HEK293 (cell line): ENCODE results near the gene ZNF22.

Source experiments
- CTCF ChIA-PET: fragments of 350-600 bp; formaldehyde crosslinking; extraction: SDS; loops from one replicate; lab custom pipeline; 2021; ENCODE audit warnings: antibody characterized with exemption; lab: Yijun Ruan, JAX
- POLR2A ChIA-PET: fragments of 300-600 bp; formaldehyde crosslinking; extraction: SDS; loops from one replicate; lab custom pipeline; 2020; ENCODE audit warnings: antibody characterized with exemption, inconsistent platforms; lab: Yijun Ruan, JAX
- H3K27ac ChIP-seq: fragments of 200-500 bp; sonication (Bioruptor generic); 2 replicates; pipeline ENCODE4 v1.5.1; 2014; ENCODE audit warnings: low read depth, low read length, control low read depth, inconsistent platforms; ENCODE audit errors: extremely low read depth
- H3K36me3 ChIP-seq, 2 experiments: fragments of 200-500 bp in 1 of 2; sonication (Bioruptor generic) in 1 of 2; 1 replicate in 1 of 2; 2 replicates in 1 of 2; pipeline ENCODE4 v1.5.1; 2014 to 2017; ENCODE audit warnings: inconsistent platforms in 2 of 2, low read length in 2 of 2; ENCODE audit not compliant: control insufficient read depth in 2 of 2, insufficient read depth in 1 of 2
- H3K4me1 ChIP-seq: fragments of 200-500 bp; sonication (Bioruptor generic); 2 replicates; pipeline ENCODE4 v1.5.1; 2014; ENCODE audit warnings: mild to moderate bottlenecking, low read length, inconsistent platforms; ENCODE audit not compliant: control insufficient read depth, insufficient read depth
- H3K4me3 ChIP-seq: 2 replicates; pipeline ENCODE4 v1.5.1; 2011; ENCODE audit warnings: low read depth, mild to moderate bottlenecking, control low read depth, low read length, moderate library complexity
- H3K9me3 ChIP-seq: fragments of 200-500 bp; sonication (Bioruptor generic); 2 replicates; pipeline ENCODE4 v1.5.1; 2014; ENCODE audit warnings: low read depth, low read length, inconsistent platforms; ENCODE audit not compliant: control insufficient read depth, insufficient read depth
- GLIS1 ChIP-seq: fragments of 450-650 bp; formaldehyde crosslinking; IDR thresholded peaks from 2 replicates; pipeline ENCODE4 v1.5.1; 2016; ENCODE audit warnings: missing biosample characterization, missing genetic modification characterization
- HOXD13 ChIP-seq: sonication (generic); formaldehyde crosslinking; IDR thresholded peaks from 2 replicates; pipeline ENCODE4 v1.8.0; 2022; ENCODE audit warnings: missing genetic modification reagents, borderline replicate concordance
- KLF1 ChIP-seq: fragments of 450-650 bp; formaldehyde crosslinking; IDR thresholded peaks from 2 replicates; pipeline ENCODE4 v1.5.1; 2016; ENCODE audit warnings: missing biosample characterization, missing genetic modification characterization
- KLF17 ChIP-seq: fragments of 450-650 bp; formaldehyde crosslinking; IDR thresholded peaks from 2 replicates; pipeline ENCODE4 v1.5.1; 2016; ENCODE audit warnings: missing biosample characterization, missing genetic modification characterization
- KLF8 ChIP-seq: fragments of 450-650 bp; formaldehyde crosslinking; IDR thresholded peaks from 2 replicates; pipeline ENCODE4 v1.5.1; 2016; ENCODE audit warnings: missing biosample characterization, missing genetic modification characterization
- PRDM1 ChIP-seq: fragments of 450-650 bp; formaldehyde crosslinking; IDR thresholded peaks from 2 replicates; pipeline ENCODE4; 2016; ENCODE audit warnings: missing biosample characterization, missing genetic modification characterization
- PRDM4 ChIP-seq: fragments of 450-650 bp; formaldehyde crosslinking; IDR thresholded peaks from 2 replicates; pipeline ENCODE4 v1.5.1; 2017; ENCODE audit warnings: missing biosample characterization, missing genetic modification characterization
- SP3 ChIP-seq: fragments of 450-650 bp; formaldehyde crosslinking; IDR thresholded peaks from 2 replicates; pipeline ENCODE4 v1.5.1; 2016; ENCODE audit warnings: missing biosample characterization, missing genetic modification characterization
- SP7 ChIP-seq: fragments of 450-650 bp; formaldehyde crosslinking; IDR thresholded peaks from 2 replicates; pipeline ENCODE4 v1.5.1; 2016; ENCODE audit warnings: missing biosample characterization, missing genetic modification characterization
- YY1 ChIP-seq: fragments of 450-650 bp; formaldehyde crosslinking; IDR thresholded peaks from 2 replicates; pipeline ENCODE4 v1.5.1; 2018; ENCODE audit warnings: missing biosample characterization, missing genetic modification characterization
- ZBTB1 ChIP-seq: fragments of 450-650 bp; formaldehyde crosslinking; IDR thresholded peaks from 2 replicates; pipeline ENCODE4 v1.5.1; 2016; ENCODE audit warnings: missing biosample characterization, missing genetic modification characterization
- ZBTB11 ChIP-seq: fragments of 450-650 bp; formaldehyde crosslinking; conservative IDR thresholded peaks from 2 replicates; pipeline ENCODE4 v1.5.1; 2016; ENCODE audit warnings: low read depth, missing biosample characterization, missing genetic modification characterization
- ZBTB26 ChIP-seq: fragments of 450-650 bp; formaldehyde crosslinking; optimal IDR thresholded peaks from 2 replicates; pipeline ENCODE3; 2016; ENCODE audit warnings: missing biosample characterization, mild to moderate bottlenecking, missing genetic modification characterization
- ZNF133 ChIP-seq: fragments of 450-650 bp; formaldehyde crosslinking; IDR thresholded peaks from 2 replicates; pipeline ENCODE4 v1.5.1; 2016; ENCODE audit warnings: missing biosample characterization, missing genetic modification characterization
- ZNF157 ChIP-seq: fragments of 450-650 bp; formaldehyde crosslinking; IDR thresholded peaks from 2 replicates; pipeline ENCODE4 v1.5.1; 2016; ENCODE audit warnings: missing biosample characterization, missing genetic modification characterization
- ZNF362 ChIP-seq: fragments of 450-650 bp; formaldehyde crosslinking; IDR thresholded peaks from 2 replicates; pipeline ENCODE4 v1.5.1; 2016; ENCODE audit warnings: missing biosample characterization, missing genetic modification characterization
- ZNF510 ChIP-seq: fragments of 450-650 bp; formaldehyde crosslinking; IDR thresholded peaks from 2 replicates; pipeline ENCODE4 v1.5.1; 2018; ENCODE audit warnings: mild to moderate bottlenecking, missing genetic modification characterization, missing biosample characterization; ENCODE audit not compliant: insufficient replicate concordance
- ZNF544 ChIP-seq: fragments of 450-650 bp; formaldehyde crosslinking; IDR thresholded peaks from 2 replicates; pipeline ENCODE4 v1.5.0; 2017; ENCODE audit warnings: missing biosample characterization, missing genetic modification characterization
- ZNF548 ChIP-seq: fragments of 450-650 bp; formaldehyde crosslinking; IDR thresholded peaks from 2 replicates; pipeline ENCODE4 v1.5.1; 2016; ENCODE audit warnings: missing biosample characterization, missing genetic modification characterization
- ZNF621 ChIP-seq: fragments of 450-650 bp; formaldehyde crosslinking; IDR thresholded peaks from 2 replicates; pipeline ENCODE4 v1.5.1; 2017; ENCODE audit warnings: missing biosample characterization, missing genetic modification characterization
- ZNF776 ChIP-seq: fragments of 450-650 bp; formaldehyde crosslinking; IDR thresholded peaks from 2 replicates; pipeline ENCODE4 v1.5.0; 2017; ENCODE audit warnings: missing biosample characterization, missing genetic modification characterization, borderline replicate concordance
- ZNF837 ChIP-seq: fragments of 450-650 bp; formaldehyde crosslinking; IDR thresholded peaks from 2 replicates; pipeline ENCODE4 v1.5.1; 2016; ENCODE audit warnings: missing biosample characterization, missing genetic modification characterization

ZNF22 gene

GRCh38 chr10:44959247-44960087 is 41.3 kb upstream of the ZNF22 start, which contains the start of gene RASSF4 (continued):
- TF ChIP-seq SP7 (tag by site-specific recombination) (peak; percentile 40; the same call in 1 of the 2 replicates), KLF1 (peak; percentile 86), ZBTB11 (tag by site-specific recombination) (0 out of 2 replicates have a peak, but pooled peaks have one; percentile 42), ZBTB26 (tag by site-specific recombination) (peak; percentile 77), ZNF133 (tag by site-specific recombination) (no peak), SP3 (tag by site-specific recombination) (peak; percentile 84), YY1 (no peak; the same call in 1 of the 2 replicates), ZNF837 (tag by site-specific recombination) (no peak), KLF17 (tag by site-specific recombination) (peak; percentile 64; the same call in 1 of the 2 replicates), ZNF776 (tag by site-specific recombination) (no peak), ZBTB1 (tag by site-specific recombination) (no peak)

GRCh38 chr10:44960088-44960460 is 40.6 kb upstream of the ZNF22 start:
- Histone ChIP-seq H3K4me1 (peaks cover 10% of the 10 kb centered on the region; the same call in 1 of the 2 replicates), H3K9me3 (no peaks in the 10 kb centered on the region), H3K27ac (no peak overlapping the region; the same call in 1 of the 2 replicates)
- no peak for TF ChIP-seq ZNF548 (tag by site-specific recombination)
- TF ChIP-seq PRDM1 (tag by site-specific recombination) = peak; percentile 38; the same call in 1 of the 2 replicates
- TF ChIP-seq, all 188 proteins: peak for 1
- POLR2A ChIA-PET = interaction anchor here (1.0 kb wide), 1 partner anchor 19 kb away, joined by 4 read pairs; the partner anchor contains the start of gene DEPP1
- H3K4me3 ChIP-seq = no peak overlapping the region
- CTCF ChIA-PET = no interaction called here
- H3K36me3 ChIP-seq = no peaks in the 10 kb centered on the region

- H3K36me3 ChIP-seq = no peaks in the 10 kb centered on the region
- no peak overlapping the region for H3K27ac ChIP-seq
- H3K4me3 ChIP-seq = no peak overlapping the region
- ChIA-PET CTCF (interaction anchor here (0.6 kb wide), 1 partner anchor 350 kb away, joined by 5 read pairs; no protein-coding TSS in a partner anchor), POLR2A (no interaction called here)
- peaks cover 10% of the 10 kb centered on the region; the same call in 1 of the 2 replicates for H3K4me1 ChIP-seq
- H3K9me3 ChIP-seq = no peaks in the 10 kb centered on the region
- TF ChIP-seq GLIS1 = no peak
- TF ChIP-seq HOXD13 (CRISPR knock-in tag) = no peak
- no peak for TF ChIP-seq ZNF133 (tag by site-specific recombination)
- TF ChIP-seq ZNF544 (tag by site-specific recombination) = no peak
- no peak for TF ChIP-seq ZNF157 (tag by site-specific recombination)
- TF ChIP-seq KLF8 (tag by site-specific recombination) = no peak
- TF ChIP-seq ZNF621 = no peak
- no peak for TF ChIP-seq ZNF510 (tag by site-specific recombination)
- TF ChIP-seq PRDM4 (tag by site-specific recombination) = no peak
- no peak for TF ChIP-seq ZNF362 (tag by site-specific recombination)
Measured at GRCh38 chr10:44960482-44961229, 40.1 kb upstream of the ZNF22 start.
